ENCODE measurements around the gene CREB1.

DNA sequence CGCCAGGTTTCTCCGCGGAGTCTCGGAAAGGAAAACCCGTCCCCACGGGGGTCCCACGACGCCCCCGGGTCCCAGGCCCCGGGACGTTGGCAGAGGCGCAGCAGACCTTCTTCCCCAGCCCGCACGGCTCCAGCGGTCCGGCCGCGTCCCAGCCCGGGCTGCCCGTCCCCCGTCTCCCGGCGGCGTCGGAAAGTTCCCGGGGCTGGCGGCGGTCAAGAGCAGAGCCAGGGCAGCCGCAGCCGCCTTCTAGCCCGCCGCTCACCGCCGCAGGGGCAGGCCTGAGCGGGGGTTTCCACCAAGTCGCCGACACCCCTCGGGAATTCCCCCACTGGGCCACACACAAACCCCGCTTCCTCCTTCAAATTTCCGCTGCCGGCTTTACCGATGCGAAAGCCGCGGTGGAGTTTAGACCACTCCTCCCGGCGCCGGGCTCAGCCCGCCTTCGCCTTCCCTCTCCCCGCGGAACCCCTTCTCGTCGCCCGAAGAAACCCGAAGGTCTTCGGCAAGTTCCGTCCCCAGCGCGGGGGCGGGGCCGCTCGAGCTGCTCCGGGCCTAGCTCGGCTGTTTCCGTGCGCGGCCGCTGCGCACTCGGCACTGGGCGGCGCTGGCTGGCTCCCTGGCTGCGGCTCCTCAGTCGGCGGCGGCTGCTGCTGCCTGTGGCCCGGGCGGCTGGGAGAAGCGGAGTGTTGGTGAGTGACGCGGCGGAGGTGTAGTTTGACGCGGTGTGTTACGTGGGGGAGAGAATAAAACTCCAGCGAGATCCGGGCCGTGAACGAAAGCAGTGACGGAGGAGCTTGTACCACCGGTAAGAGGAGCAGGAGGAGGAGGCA lies at the start of gene CREB1:
- TF ChIP-seq CTCF (conservative IDR thresholded peaks at IDR 0.05; ENCODE audit: low read depth, low read length) (no peak), EZH2 (IDR thresholded peaks at IDR 0.05; ENCODE audit: low read length, unreplicated experiment) (no peak), EZH2phosphoT487 (IDR thresholded peaks at IDR 0.05; ENCODE audit: borderline replicate concordance, low read length) (no peak)

Measured in PC-3 (cell line).